B cell (primary cell): ENCODE measurements around the gene MRPL14.

Experiments used
- EZH2 ChIP-seq: IDR thresholded peaks from 2 replicates; pipeline ENCODE4 v1.6.1; 2012; ENCODE audit warnings: borderline replicate concordance, low read depth, mild to moderate bottlenecking, moderate library complexity, low read length; ENCODE audit not compliant: insufficient read depth, poor library complexity, severe bottlenecking
- TF ChIP-seq, protein P1 (sequence below): fragments of 200-600 bp; IDR thresholded peaks from one replicate; pipeline ENCODE4 v1.8.0; 2022; ENCODE audit warnings: antibody characterized with exemption, mild to moderate bottlenecking

GRCh38 chr6:44108471-44108870, 18.8 kb downstream of the MRPL14 start:
- TF ChIP-seq, protein P1, sequence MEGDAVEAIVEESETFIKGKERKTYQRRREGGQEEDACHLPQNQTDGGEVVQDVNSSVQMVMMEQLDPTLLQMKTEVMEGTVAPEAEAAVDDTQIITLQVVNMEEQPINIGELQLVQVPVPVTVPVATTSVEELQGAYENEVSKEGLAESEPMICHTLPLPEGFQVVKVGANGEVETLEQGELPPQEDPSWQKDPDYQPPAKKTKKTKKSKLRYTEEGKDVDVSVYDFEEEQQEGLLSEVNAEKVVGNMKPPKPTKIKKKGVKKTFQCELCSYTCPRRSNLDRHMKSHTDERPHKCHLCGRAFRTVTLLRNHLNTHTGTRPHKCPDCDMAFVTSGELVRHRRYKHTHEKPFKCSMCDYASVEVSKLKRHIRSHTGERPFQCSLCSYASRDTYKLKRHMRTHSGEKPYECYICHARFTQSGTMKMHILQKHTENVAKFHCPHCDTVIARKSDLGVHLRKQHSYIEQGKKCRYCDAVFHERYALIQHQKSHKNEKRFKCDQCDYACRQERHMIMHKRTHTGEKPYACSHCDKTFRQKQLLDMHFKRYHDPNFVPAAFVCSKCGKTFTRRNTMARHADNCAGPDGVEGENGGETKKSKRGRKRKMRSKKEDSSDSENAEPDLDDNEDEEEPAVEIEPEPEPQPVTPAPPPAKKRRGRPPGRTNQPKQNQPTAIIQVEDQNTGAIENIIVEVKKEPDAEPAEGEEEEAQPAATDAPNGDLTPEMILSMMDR, result no peak
- TF ChIP-seq EZH2, result no peak
